ENCODE results near the gene AMZ1. TPM values are rescaled to one million over a fixed set of nuclear protein-coding genes. Genes with fewer than 3 reads are reported as not detected.

Gene AMZ1
- polyA plus RNA-seq, 6 donors from 2014 or later = 1.4 to 3.3 (median 2.7) TPM; not detected in 1

- no peak overlapping the region for H3K4me3 Mint-ChIP-seq
- no peaks in the 10 kb centered on the region for H3K27me3 Mint-ChIP-seq
- ATAC-seq (ENCODE audit: low read depth in 2 of 2) = no peak
Measured at GRCh38 chr7:2708041-2708440, 20.0 kb downstream of the AMZ1 start.

DNA sequence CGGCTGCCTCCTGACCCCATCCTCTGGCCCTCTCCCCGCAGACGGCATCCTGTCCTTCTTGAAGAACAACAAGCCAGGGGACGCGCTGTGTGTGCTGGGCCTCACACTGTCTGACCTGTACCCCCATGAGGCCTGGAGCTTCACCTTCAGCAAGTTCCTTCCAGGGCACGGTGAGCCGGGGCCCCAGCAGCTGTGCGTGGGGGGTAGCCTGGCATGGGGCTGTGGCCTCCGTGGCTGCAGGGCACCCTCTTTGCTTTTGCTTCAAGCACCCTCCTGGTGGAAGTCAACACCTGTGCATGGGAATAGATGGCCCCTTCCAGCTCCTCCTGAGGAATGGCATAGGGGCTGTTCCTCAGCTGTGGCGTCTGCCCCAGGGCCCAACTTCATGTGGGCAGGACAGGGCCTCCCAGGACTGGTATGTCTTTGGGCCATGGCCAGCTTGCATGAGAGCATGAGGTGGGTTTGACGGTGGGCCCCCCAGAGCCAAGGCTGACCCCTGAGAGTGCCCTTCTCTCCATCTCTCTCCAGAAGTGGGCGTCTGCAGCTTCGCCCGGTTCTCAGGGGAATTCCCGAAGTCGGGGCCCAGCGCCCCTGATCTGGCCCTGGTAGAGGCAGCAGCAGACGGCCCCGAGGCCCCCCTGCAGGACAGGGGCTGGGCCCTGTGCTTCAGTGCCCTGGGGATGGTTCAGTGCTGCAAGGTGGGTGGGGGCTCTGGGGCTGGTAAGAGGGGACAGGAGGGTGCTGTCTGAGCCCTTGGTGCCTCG lies 20.7 kb downstream of the AMZ1 start:
- Mint-ChIP-seq H3K27ac (peak overlapping the region in 3 of 6 donors; percentile 15 to 93 (median 59)), H3K9me3 (no peaks in the 10 kb centered on the region), H3K27me3 (no peaks in the 10 kb centered on the region), H3K4me3 (peak overlapping the region in 5 of 8 donors; percentile 34 to 96 (median 84)), H3K36me3 (peaks cover 0 to 2% of the 10 kb centered on the region in 2 donors), H3K4me1 (peaks cover 21 to 25% (median 22%) of the 10 kb centered on the region in 3 donors)
- ATAC-seq (ENCODE audit: low read depth in 2 of 2) (no peak), DNase-seq (no peak)

More at GRCh38 chr7:2708041-2708440, 20.0 kb downstream of the AMZ1 start:
- peaks cover 21 to 22% (median 22%) of the 10 kb centered on the region in 3 donors for H3K4me1 Mint-ChIP-seq
- no peak for DNase-seq
- H3K36me3 Mint-ChIP-seq = no peaks in the 10 kb centered on the region
- peak overlapping the region in 2 of 6 donors; percentile 11 to 24 for H3K27ac Mint-ChIP-seq
- no peaks in the 10 kb centered on the region for H3K9me3 Mint-ChIP-seq

GRCh38 chr7:2709553-2710285 lies 21.7 kb downstream of the AMZ1 start:
- H3K36me3 Mint-ChIP-seq = peaks cover 0 to 5% of the 10 kb centered on the region in 2 donors
- DNase-seq (peak; percentile 75), ATAC-seq (ENCODE audit: low read depth in 2 of 2) (peak; percentile 71 to 77)
- peak overlapping the region; percentile 93 to 98 (median 96) for H3K27ac Mint-ChIP-seq
- peaks cover 25 to 35% (median 28%) of the 10 kb centered on the region in 3 donors for H3K4me1 Mint-ChIP-seq
- no peaks in the 10 kb centered on the region for H3K9me3 Mint-ChIP-seq
- no peaks in the 10 kb centered on the region for H3K27me3 Mint-ChIP-seq
- peak overlapping the region; percentile 79 to 96 (median 88) for H3K4me3 Mint-ChIP-seq

DNA sequence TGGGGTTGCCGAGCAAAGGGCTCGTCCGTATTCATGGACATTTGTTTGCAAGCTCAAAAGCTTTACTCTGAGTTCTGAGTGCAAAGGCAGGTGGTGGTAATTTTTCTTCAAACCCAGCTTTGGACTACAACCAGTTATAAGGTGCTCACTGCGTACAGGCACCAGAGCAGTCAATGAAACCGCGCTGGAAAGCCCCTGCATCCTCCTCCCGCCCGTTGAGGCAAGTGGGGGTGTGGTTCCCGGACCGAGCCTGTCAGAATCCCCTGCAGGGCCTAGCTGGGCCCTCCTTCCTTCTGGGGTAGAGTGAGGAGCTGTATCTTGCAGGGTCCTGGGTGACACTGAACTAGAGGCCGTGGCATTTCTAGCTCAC lies 22.3 kb downstream of the AMZ1 start:
- ATAC-seq (ENCODE audit: low read depth in 2 of 2) (peak; percentile 79), DNase-seq (peak; percentile 74)
- peak overlapping the region; percentile 79 to 96 (median 88) for H3K4me3 Mint-ChIP-seq
- H3K36me3 Mint-ChIP-seq = peaks cover 0 to 5% of the 10 kb centered on the region in 2 donors
- no peaks in the 10 kb centered on the region for H3K27me3 Mint-ChIP-seq
- H3K4me1 Mint-ChIP-seq = peaks cover 30 to 40% (median 34%) of the 10 kb centered on the region in 3 donors
- H3K9me3 Mint-ChIP-seq = no peaks in the 10 kb centered on the region
- peak overlapping the region; percentile 93 to 98 (median 96) for H3K27ac Mint-ChIP-seq

DNA sequence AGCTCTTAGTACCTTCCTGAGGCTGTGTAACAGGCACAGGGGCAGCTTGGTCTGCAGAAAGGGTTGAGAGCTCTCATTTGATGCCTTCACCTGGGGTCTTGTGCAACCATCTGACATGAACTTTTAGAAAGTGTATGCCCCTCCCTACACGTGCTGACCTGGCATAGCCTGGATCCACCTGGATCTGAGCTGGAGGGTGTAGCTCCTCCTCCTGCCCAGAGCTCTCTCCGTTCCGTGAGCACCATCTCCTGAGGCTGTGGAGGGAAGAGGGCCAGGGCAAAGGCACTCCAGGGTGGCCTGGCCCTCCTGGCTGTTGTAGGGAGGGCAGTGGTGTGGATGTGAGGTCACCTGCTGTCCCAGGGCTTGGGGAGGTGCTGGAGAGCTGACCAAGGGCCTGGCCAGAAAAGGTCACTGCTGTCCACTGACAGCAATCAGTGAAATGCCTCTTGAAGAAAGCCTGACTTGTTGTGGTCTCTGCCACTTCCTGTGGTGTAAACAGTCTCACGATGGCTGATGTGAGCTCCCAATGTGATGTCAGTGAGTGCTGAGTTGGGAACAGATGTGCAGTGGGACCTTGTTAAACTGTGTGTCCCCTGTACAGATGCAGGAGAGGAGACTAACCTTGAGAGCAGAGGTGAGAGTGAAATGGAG lies 23.0 kb downstream of the AMZ1 start:
- ATAC-seq (ENCODE audit: low read depth in 2 of 2) (peak in 1 of 2 donors; percentile 11), DNase-seq (no peak)
- Mint-ChIP-seq H3K9me3 (no peaks in the 10 kb centered on the region), H3K4me3 (peak overlapping the region; percentile 79 to 96 (median 88)), H3K27me3 (no peaks in the 10 kb centered on the region), H3K27ac (peak overlapping the region; percentile 74 to 98 (median 94)), H3K36me3 (peaks cover 0 to 5% of the 10 kb centered on the region in 2 donors), H3K4me1 (peaks cover 38 to 48% (median 41%) of the 10 kb centered on the region in 3 donors)

DNA sequence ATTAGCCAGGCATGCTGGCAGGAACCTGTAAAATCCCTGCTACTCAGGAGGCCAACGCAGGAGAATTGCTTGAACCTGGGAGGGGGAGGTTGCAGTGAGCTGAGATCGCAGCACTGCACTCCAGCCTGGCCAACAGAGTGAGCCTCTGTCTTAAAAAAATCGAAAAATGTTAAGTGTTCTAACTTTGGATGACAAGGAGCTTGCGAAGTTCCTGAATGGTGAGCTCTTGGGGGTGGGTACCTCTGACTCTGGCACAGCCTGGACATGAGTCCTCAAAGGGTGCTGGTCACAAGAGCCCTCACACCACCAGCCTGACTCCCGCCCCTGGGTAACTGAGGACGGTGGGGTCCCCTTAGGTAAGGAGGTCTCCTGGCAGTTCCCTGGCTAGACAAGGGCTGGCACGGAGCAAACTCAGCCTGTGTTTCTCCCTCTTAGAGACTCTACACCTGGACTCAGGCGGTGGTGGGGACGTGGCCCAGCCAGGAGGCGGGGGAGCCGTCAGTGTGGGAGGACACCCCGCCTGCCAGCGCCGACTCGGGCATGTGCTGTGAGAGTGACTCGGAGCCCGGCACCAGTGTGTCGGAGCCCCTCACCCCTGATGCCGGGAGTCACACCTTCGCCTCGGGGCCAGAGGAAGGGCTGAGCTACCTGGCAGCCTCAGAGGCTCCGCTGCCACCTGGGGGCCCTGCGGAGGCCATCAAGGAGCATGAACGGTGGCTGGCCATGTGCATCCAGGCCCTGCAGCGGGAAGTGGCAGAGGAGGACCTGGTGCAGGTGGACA lies 24.1 kb downstream of the AMZ1 start:
- DNase-seq (no peak), ATAC-seq (ENCODE audit: low read depth in 2 of 2) (no peak)
- Mint-ChIP-seq H3K4me3 (peak overlapping the region in 2 of 8 donors; percentile 16 to 19), H3K9me3 (no peaks in the 10 kb centered on the region), H3K27ac (peak overlapping the region in 4 of 6 donors; percentile 56 to 93 (median 67)), H3K36me3 (peaks cover 0 to 5% of the 10 kb centered on the region in 2 donors), H3K27me3 (no peaks in the 10 kb centered on the region), H3K4me1 (peaks cover 46 to 57% (median 52%) of the 10 kb centered on the region in 3 donors)

GRCh38 chr7:2713370-2713769 lies 25.4 kb downstream of the AMZ1 start:
- Mint-ChIP-seq H3K4me3 (peak overlapping the region in 2 of 8 donors; percentile 45 to 69), H3K9me3 (no peaks in the 10 kb centered on the region), H3K4me1 (peaks cover 58 to 67% (median 65%) of the 10 kb centered on the region in 3 donors), H3K27ac (peak overlapping the region in 3 of 6 donors; percentile 9 to 84 (median 54)), H3K36me3 (peaks cover 0 to 5% of the 10 kb centered on the region in 2 donors), H3K27me3 (no peaks in the 10 kb centered on the region)
- ATAC-seq (ENCODE audit: low read depth in 2 of 2) (no peak), DNase-seq (no peak)

DNA sequence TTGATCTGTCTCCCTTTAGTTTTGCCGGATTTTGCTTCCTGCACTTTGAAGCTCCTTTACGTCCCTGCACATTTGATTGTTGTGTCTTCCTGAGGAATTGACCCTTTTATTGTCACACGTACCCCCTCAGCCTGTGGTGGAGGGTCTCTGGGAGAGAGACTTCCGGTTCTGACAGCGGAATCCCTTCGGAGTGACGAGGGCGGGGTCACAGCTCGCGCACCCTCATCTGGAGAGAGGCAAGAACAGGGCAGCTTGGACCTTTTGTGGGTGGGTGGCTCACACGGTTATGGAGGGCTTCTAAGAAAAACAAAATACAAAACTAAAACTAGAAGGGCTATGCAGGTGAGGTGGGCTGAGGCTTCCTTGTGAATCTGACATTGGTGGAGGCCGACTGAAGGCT lies 26.0 kb downstream of the AMZ1 start:
- Mint-ChIP-seq H3K27ac (peak overlapping the region in 4 of 6 donors; percentile 32 to 84 (median 60)), H3K4me1 (peaks cover 64 to 73% (median 71%) of the 10 kb centered on the region in 3 donors), H3K4me3 (peak overlapping the region in 3 of 8 donors; percentile 29 to 45 (median 44)), H3K9me3 (no peaks in the 10 kb centered on the region), H3K36me3 (peaks cover 0 to 5% of the 10 kb centered on the region in 2 donors), H3K27me3 (no peaks in the 10 kb centered on the region)
- no peak for ATAC-seq (ENCODE audit: low read depth in 2 of 2)
- DNase-seq = no peak

DNA sequence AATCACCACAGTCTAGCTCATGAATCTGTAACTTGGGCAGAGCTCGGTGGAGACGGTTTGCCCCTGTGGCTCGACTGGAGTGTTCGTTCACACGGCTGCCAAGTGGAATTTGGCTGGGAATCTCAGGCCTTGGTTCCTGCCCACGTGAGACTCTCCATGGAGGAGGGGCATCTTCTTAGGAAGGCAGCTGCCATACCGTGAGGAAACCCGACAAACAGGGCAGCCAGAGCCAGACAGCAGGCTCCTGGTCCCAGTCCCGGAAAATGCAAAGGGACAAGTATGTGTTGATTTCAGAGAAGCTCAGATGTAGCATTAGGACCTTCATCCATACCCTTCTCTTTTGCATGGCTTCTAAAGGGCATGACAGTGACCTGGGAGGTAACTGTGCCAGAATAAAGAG lies 26.6 kb downstream of the AMZ1 start:
- no peaks in the 10 kb centered on the region for H3K9me3 Mint-ChIP-seq
- H3K27ac Mint-ChIP-seq = peak overlapping the region in 4 of 6 donors; percentile 44 to 84 (median 56)
- DNase-seq (no peak), ATAC-seq (ENCODE audit: low read depth in 2 of 2) (no peak)
- no peaks in the 10 kb centered on the region for H3K27me3 Mint-ChIP-seq
- H3K4me1 Mint-ChIP-seq = peaks cover 61 to 77% (median 69%) of the 10 kb centered on the region in 3 donors
- peak overlapping the region in 7 of 8 donors; percentile 15 to 80 (median 69) for H3K4me3 Mint-ChIP-seq
- peaks cover 0 to 5% of the 10 kb centered on the region in 2 donors for H3K36me3 Mint-ChIP-seq

- Mint-ChIP-seq H3K9me3 (no peaks in the 10 kb centered on the region), H3K27me3 (no peaks in the 10 kb centered on the region), H3K36me3 (peaks cover 0 to 5% of the 10 kb centered on the region in 2 donors), H3K4me3 (peak overlapping the region; percentile 58 to 86 (median 71)), H3K27ac (peak overlapping the region; percentile 71 to 91 (median 78)), H3K4me1 (peaks cover 52 to 73% (median 60%) of the 10 kb centered on the region in 3 donors)
- peak; percentile 35 to 37 for ATAC-seq (ENCODE audit: low read depth in 2 of 2)
- DNase-seq = no peak
Measured at GRCh38 chr7:2715341-2716231, 27.6 kb downstream of the AMZ1 start.

DNA sequence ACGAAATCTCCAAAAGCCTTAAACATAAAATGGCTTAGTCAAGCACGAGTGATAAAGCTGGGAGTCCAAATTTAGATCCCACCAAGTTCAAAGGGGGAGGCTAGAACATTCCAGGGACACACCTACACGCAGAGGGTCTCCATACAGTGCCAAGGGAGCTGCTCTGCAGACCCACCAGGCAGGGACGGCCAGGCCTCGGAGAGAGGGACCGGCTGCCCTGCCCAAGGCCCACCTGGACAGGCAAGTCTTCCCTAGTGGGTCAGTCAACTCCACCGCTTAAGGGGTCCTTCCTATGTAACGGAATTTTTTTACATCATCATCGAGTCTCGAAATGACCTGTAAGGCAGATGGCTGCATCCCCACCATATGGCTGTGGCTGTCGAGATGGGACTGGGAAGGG lies 28.5 kb downstream of the AMZ1 start:
- H3K36me3 Mint-ChIP-seq = peaks cover 0 to 10% of the 10 kb centered on the region in 2 donors
- H3K27ac Mint-ChIP-seq = peak overlapping the region in 5 of 6 donors; percentile 24 to 98 (median 84)
- ATAC-seq (ENCODE audit: low read depth in 2 of 2) (no peak), DNase-seq (no peak)
- no peaks in the 10 kb centered on the region for H3K27me3 Mint-ChIP-seq
- peak overlapping the region in 7 of 8 donors; percentile 63 to 87 (median 73) for H3K4me3 Mint-ChIP-seq
- H3K4me1 Mint-ChIP-seq = peaks cover 50 to 74% (median 57%) of the 10 kb centered on the region in 3 donors
- no peaks in the 10 kb centered on the region for H3K9me3 Mint-ChIP-seq
